C4-2B (cell line): ENCODE data around the gene WASHC4.

Source experiments
- ZFX ChIP-seq: fragments of 450-650 bp; IDR thresholded peaks from 2 replicates; pipeline ENCODE4 v1.6.1; 2017
- TF ChIP-seq, protein P1 (sequence below): fragments of 450-650 bp; conservative IDR thresholded peaks from 2 replicates; pipeline ENCODE4 v1.5.1; 2017; ENCODE audit warnings: mild to moderate bottlenecking

GRCh38 chr12:105092336-105092735 is 15.2 kb upstream of the WASHC4 start:
- TF ChIP-seq, protein P1, sequence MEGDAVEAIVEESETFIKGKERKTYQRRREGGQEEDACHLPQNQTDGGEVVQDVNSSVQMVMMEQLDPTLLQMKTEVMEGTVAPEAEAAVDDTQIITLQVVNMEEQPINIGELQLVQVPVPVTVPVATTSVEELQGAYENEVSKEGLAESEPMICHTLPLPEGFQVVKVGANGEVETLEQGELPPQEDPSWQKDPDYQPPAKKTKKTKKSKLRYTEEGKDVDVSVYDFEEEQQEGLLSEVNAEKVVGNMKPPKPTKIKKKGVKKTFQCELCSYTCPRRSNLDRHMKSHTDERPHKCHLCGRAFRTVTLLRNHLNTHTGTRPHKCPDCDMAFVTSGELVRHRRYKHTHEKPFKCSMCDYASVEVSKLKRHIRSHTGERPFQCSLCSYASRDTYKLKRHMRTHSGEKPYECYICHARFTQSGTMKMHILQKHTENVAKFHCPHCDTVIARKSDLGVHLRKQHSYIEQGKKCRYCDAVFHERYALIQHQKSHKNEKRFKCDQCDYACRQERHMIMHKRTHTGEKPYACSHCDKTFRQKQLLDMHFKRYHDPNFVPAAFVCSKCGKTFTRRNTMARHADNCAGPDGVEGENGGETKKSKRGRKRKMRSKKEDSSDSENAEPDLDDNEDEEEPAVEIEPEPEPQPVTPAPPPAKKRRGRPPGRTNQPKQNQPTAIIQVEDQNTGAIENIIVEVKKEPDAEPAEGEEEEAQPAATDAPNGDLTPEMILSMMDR: no peak
- TF ChIP-seq ZFX: no peak
